Measurements from ENCODE around the gene TIAM1. TPM values are rescaled to one million over a fixed set of nuclear protein-coding genes. Genes with fewer than 3 reads are reported as not detected.

The TIAM1 gene
- total RNA-seq, 1 donor from 2014 or later = 3.8 TPM

DNA sequence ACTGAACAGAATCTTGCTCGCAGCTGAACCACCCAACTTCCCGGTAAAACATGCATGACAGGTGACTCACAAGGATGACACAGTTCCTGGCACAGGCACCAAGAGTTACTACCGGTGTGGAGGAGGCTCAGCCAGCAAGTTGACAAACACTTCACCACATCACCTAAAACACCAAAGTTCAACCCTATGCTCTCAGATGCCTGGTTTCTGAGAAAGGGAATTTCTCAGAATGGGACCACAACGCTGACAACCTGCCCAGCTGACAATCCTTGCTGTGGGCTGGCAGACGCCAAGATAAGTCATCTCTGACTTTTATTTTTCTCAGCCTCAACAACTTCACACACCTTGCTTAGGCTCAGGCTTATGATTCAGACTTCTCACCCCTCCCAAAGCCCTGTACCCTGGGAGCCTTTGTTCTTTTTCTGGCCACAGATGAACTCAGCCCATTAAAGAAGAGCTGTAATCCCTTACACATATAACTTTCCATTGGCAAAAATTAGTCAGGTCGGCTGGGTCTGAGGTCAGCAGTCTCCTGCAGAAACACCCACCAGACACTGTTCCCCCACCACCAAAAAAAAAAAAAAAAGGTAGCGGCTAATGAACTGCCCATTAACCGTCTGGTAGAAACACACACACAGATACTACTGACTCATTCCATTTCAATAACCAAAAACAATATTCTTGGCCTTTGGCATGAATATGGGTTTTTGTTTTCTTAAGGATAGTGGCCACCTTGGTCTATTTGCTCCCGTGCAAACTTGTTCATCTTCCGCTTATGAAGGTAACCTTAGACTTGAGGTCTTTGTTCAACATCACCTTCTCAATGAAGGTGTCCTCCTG, 10.8 kb upstream of the TIAM1 start:
- intact Hi-C loops (cut with DNase I) = no loop called here
- DNase-seq (ENCODE audit: missing footprints) (no peak), ATAC-seq (no peak)

DNA sequence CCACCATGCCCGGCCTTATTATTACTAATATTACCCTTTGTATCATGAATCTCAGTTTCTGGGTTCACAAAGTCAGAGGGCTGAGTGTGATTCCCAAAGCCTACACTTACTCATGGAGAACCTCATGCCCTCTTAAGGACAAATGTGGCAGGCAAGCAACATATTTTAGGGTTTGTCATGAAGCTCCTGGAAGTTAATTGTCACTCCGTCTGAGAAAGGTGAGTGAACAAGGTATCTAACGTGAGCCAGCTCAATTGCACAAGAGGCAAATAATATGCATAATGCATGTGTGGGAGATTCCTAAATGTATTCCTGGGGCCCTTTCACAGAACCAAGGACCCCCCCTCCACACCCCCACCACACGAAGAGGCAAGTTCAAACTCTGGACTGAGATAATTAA, 10.1 kb upstream of the TIAM1 start:
- ATAC-seq (no peak), DNase-seq (ENCODE audit: missing footprints) (no peak)
- intact Hi-C loops (cut with DNase I) = no loop called here

DNA sequence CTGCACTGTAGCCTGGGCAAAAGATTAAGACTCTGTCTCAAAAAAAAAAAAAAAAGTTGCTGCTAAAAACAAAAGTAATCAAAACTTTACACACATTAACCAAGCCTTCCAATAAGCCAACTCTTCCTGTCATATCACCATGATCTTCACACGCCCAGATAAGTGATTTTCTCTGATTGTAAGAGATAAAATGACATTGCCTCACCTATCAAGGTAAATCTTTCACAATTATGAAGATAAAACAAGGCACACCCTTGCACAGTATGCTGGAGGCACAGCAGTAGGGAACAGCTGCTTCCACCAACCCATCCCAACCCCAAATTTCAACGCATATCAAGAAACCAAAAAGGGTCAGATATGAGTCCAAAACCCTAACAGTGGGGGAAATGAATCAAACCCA, 8.8 kb upstream of the TIAM1 start:
- DNase-seq (ENCODE audit: missing footprints) (no peak), ATAC-seq (no peak)
- intact Hi-C loops (cut with DNase I) = no loop called here

DNA sequence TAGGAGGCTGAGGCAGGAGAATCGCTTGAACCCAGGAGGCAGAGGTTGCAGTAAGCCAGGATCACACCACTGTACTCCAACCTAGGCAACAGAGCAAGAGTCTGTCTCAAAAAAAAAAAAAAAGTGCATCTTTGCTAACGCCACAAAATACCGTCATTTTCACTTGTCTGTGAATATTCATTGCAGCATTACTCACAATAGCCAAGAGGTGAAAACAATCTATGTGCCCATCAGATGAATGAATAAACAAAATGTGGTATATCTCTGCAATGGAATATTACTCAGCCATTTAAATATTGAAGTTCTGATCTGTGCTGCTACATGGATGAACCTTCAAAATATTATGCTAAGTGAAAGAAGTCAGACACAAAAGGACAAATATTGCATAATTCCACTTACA, 7.9 kb upstream of the TIAM1 start:
- intact Hi-C loops (cut with DNase I) = no loop called here
- ATAC-seq (no peak), DNase-seq (ENCODE audit: missing footprints) (no peak)

DNA sequence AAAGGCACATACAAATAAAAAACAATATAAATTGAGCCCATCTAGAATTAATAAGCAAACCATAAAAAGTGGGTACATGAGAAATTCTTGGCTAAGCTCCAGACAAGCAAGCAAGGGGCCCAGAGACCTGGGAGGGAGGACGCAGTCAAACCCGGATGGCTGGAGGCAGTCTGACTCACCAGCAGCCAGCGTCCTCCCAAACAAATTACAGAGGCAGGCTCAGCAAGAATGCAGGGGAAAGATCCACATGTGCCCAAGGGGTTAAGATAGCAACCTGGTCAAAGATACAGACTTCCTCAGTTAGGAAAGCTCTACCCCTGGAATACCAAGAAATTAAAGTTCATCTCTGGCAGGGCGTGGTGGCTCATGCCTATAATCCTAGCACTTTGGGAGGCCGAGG, 7.4 kb upstream of the TIAM1 start:
- no peak for ATAC-seq
- no peak for DNase-seq (ENCODE audit: missing footprints)
- intact Hi-C loops (cut with DNase I) = no loop called here

DNA sequence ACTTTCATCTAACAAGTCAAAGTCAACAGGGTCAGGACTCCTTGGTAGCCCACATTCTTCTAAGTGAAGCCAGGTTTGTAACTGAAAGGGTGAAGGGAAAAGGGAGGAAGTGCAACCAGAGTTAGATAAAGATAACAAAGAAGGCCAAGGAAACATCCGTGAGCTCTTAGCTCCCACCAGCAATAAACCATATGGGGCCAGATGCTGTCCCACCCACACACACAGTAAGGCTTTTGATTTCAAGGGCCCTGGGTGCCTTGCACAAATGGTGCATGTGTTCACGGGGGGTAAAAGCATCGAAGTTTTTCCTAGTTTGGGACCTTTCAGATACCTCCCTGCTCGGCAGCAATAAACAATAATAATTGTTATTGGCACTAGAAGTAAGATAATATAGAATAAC, 5.1 kb upstream of the TIAM1 start:
- no peak for ATAC-seq
- no peak for DNase-seq (ENCODE audit: missing footprints)
- intact Hi-C loops (cut with DNase I) = no loop called here

DNA sequence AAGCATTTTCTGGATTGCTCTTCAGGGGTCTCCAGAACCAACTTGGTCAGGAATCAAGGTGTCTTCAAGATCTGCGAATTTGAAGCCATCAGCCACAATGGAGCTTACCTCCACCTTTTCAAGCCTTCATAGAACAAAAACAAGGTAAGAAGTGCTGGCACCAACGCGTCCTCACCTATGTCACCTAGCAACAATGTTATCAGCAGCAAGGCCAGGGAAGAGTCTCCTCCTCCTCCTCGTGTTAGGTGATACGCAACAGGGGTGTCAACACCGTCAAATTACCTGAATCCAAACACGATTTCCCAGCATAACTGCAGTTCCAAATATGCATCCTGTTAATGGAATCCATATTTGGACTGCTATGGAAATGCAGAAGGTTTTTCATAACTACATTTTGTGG, 4.1 kb upstream of the TIAM1 start:
- no peak for DNase-seq (ENCODE audit: missing footprints)
- ATAC-seq = no peak
- intact Hi-C loops (cut with DNase I) = no loop called here

DNA sequence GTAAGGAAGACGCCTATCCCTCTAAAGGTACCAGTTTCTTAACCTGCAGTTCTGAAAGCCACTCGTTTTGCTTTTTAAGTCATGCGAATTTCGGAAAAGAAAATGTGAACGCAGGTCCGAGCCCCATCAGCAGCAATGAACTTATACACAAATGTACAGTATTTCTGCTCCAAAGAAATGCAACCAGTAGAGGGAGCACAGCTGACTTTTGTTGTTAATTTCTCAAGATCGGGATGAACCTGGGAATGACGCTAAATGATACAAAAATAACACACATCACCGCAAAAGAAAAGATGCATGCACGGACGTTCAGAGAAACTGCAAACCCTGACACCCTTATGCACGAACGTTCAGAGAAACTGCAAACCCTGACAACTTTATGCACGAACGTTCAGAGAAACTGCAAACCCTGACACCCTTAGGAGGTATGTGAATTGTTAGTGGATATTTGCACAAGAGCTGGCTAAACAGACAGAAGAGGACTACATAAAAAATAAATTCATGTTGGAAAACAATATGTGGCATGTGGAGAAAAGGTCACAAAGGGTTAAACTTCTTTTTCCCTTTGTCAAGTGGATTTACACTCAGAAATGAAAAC, 3.5 kb upstream of the TIAM1 start:
- ATAC-seq (no peak), DNase-seq (ENCODE audit: missing footprints) (no peak)
- intact Hi-C loops (cut with DNase I) = loop anchor here (2.0 kb wide), 1 partner anchor 233 kb away; no protein-coding TSS in a partner anchor

DNA sequence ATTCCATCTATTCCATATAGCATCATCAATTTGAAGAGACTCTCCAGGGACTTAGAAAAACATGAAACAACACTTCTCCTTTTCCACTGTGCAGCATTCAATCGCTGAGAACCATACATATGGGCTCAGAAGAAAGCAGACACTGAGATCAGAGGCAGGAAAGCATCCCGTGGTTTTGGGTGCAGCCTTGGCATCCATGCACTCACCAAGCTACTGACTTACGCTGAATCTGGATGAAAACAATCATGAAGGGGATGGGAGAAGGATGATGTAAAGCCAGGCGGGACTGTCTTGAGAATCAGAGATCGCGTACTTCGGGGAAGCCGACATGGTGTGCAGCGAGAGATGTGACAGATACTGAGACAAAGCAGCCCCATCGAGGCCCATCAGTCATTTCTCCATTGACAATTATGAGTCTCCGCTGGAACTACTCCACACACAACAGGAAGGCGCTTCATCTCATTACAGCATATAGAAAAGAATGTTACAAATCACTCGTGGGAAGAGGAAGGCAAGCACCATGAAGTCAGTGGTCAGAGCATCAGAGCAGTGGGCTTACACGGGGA, 2.3 kb upstream of the TIAM1 start:
- intact Hi-C loops (cut with DNase I) = loop anchor here (2.0 kb wide), 1 partner anchor 234 kb away; no protein-coding TSS in a partner anchor

DNA sequence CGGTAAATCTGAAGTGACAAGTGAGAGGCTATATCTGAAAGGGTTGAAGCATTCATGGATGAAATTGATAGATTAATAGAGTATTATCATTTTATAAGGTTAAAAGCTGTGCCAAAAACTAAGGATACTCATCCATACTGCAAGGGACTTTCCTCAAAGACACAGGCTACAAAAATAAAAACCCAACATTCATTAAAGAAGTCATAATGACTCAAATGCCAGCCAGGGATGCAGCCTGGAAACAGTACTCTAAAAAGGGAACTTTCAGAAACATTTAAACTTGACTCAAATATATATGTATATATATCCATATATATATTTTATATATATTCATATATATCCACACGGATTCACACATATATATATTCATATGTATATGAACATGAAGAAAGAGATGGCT, 1.1 kb upstream of the TIAM1 start:
- ATAC-seq = no peak
- intact Hi-C loops (cut with DNase I) = no loop called here

More for the DNA sequence above, 2.3 kb upstream of the TIAM1 start:
- ATAC-seq (no peak), DNase-seq (ENCODE audit: missing footprints) (no peak)

DNA sequence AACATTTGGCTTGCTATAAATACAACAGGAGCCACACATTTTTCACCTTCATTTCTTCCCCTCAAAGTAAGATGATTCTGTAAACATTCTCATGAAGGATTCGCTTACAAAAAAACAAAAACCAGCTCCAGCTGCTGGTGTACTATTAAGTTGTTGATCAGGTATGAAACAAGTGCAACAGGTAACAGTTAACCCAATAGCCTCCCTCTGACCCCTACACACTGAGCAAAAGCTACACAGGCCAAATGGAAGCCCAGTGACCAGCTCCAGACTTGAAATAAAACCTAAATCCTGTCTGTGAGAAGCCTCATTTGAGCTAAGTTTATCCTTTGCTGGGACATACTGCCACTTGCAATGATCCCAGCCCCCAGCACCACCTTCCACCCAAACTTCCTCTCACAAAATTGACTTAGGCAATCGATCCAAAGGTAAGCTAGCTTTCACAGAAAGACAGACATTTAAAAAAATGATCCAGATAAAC, 991 bp downstream of the TIAM1 start:
- DNase-seq (ENCODE audit: missing footprints) (no peak), ATAC-seq (no peak)
- intact Hi-C loops (cut with DNase I) = no loop called here

More for the DNA sequence above, 1.1 kb upstream of the TIAM1 start:
- DNase-seq (ENCODE audit: missing footprints) = no peak

DNA sequence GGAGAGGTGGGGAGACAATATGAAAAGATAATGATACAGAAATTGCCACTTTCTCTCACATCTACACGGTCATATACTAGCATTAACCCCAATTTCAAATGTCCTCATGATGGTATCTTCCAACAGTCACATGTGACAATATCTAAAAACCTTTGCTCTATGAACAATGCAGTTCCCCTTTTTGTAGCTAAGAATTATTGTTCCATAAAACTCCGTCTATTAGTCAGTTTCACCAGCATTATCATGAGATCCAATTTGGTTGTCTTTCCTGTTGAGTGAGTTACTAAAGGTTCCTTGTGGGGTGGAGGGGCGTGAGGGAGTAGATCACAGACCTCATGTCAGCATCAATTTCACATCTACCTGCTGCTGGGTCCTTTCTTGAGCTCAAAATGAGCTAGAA, 1.7 kb downstream of the TIAM1 start:
- intact Hi-C loops (cut with DNase I) = no loop called here
- DNase-seq (ENCODE audit: missing footprints) (no peak), ATAC-seq (no peak)

DNA sequence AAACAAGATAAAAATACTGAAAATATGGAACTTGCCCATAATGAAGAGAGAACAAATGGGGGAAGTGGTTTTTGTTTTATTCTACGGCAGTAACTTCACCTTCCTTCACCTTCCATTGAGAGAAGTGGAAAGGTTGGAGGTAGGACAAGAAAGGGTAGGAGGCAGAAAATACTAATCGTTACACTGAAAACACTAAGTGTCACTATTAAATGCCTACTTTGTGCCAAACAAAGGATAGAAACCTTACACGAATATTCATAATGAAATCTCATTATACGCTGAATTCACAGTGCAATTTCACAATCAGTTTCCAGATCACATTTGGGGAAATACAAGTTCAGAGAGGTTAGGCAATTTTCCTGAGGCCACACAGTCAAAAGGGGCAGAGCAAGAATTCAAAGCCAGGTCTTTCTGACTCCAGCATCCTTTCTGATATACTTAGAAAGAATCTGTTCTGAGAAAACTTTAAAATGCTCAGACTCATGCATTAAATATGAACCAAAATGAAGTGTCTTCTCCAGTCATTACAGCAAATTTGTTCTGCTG, 3.0 kb downstream of the TIAM1 start:
- DNase-seq (ENCODE audit: missing footprints) (no peak), ATAC-seq (no peak)
- intact Hi-C loops (cut with DNase I) = no loop called here

DNA sequence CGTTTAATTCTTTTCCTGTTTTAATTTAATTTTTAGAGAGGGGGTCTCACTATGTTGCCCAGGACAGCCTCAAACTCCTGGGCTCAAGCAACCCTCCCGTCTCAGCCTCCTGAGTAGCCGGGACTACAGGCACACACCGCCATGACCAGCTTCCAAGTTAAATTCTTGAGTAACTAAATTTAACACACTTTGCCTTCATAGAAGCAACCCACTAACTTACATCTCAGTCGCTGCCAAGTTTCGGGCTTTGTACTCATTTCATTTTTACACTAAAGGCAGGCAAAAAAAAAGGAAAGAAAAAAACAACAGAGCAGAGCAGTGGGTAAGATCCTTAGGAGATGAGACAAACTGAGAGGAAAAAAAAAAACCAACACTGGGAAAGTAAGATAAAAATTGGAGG, 3.5 kb downstream of the TIAM1 start:
- no peak for ATAC-seq
- DNase-seq (ENCODE audit: missing footprints) = no peak
- intact Hi-C loops (cut with DNase I) = no loop called here

DNA sequence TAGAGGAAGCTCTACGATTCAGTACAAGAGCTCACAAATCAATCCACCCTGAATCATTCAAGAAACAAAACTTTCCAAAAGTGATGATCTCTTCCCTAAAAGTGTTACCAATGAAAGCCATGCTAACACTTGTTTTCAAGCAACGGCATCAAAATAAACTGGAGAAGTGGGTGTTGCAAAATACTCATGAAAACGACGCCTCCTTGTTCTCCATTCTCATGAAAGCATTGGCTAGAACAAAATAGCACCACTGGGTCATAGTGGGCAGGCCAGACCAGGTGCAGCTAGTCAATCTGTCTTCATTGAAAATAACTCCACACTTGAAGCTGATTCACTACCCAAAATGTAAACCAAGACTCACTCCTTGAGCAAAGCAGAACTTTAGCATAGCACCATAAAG, 4.3 kb downstream of the TIAM1 start:
- DNase-seq (ENCODE audit: missing footprints) (no peak), ATAC-seq (no peak)
- intact Hi-C loops (cut with DNase I) = no loop called here

DNA sequence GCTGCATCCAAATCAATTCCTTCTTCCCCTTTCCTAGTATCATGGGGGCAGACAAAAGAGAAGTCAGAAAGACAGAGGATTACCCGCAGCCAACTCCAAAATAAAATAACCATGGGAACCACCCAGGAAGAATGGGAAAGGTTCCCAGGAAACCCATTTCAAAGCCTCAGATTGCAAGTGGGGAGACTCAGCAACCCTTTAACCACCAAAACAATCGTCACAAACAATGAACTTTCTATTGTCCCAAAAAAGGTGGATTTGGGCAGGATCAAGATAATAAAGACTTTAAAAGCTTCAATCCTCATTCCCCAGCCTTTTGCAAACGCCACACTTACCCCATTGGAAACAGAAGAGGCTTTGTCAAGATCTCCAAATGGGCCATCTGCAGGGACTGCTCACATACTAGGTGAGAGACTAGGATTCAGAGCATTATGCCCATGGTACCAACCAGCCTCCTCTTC, 5.1 kb downstream of the TIAM1 start:
- ATAC-seq (no peak), DNase-seq (ENCODE audit: missing footprints) (no peak)
- intact Hi-C loops (cut with DNase I) = no loop called here

DNA sequence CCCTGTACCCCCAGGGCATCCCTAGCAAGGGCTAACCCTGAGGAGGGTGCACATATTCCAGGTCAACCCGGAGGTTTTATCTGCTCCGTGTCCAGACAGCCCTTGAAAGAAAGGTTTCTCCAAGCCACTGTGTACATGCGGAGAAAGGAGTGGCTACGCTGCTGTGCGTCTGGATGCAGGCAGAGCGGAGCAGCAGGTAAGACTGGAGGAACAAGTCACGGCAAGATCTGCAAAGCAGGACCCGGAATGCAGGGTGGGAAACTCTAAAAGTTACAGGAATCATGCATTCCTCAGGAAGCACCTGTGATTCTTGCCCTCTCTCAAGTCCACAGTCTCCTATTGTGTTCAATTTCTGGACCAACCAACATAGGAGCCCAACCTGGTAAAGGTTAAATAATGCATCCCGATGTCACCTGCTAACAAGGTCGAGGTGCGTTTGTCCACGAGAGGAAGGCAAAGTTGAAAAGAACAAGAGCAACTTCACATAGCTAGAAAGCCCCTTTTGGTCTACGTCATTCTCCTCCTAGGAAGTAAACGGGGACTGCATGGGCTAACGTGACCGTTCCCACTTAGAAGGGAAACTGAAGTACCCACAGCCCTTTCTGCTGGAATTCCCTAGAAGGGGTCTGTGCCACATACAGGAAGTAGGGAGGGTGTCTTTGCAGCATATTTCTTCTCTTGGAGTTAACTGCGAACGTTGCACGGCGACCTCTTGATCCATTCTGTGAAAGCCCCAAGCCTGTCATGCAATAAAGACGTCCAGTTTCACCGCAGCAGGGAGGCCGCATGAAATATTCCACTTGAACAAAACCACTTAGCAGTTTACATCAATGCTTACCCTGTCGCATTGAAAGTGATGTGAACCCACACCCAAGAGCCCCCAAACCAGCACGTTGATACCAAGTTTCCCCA, 5.8 kb downstream of the TIAM1 start:
- ATAC-seq = no peak
- intact Hi-C loops (cut with DNase I) = no loop called here
- no peak for DNase-seq (ENCODE audit: missing footprints)

DNA sequence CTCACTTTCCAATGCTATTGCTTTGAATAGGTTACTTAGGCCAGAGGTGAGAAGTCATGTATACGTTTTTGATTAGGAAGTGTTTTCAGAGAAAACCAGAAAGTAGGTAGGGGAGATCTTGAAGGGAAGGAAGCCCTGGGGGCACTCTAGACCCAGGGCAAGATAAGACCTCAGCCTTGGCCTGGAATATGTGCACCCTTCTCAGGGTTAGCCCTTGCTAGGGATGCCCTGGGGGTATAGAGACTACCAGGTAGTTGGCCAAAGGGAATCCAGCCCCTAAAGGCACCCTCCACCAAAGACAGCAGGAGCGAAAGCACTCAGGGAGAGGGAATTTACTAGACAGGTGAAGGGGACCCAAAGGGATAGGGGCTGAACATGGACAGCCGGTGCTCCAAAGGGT, 7.0 kb downstream of the TIAM1 start:
- DNase-seq (ENCODE audit: missing footprints) (no peak), ATAC-seq (no peak)
- intact Hi-C loops (cut with DNase I) = no loop called here

DNA sequence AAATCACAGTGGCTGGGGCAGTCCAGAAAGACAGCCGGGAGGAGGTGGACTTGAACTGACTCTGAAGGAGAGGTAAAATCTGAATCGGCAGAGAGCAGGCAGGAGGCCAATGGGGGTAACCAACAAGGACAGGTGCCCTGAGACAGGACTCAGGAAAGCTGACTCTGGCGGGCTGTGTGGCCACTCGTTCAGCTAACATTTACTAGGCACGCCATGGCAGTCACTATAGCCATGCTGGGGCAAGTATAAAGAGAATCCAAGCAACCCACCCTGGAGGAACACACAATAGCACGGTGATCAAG, 7.4 kb downstream of the TIAM1 start:
- no peak for DNase-seq (ENCODE audit: missing footprints)
- intact Hi-C loops (cut with DNase I) = no loop called here
- no peak for ATAC-seq
